Panc1 (cell line): ENCODE data around the gene CPEB1. TPM values are rescaled to one million over a fixed set of nuclear protein-coding genes. Genes with fewer than 3 reads are reported as not detected.

Experiments
- ATAC-seq: fragments of 200-7000 bp; cut with Tn5 transposase; 2 replicates; pipeline ENCODE4 v1.9.1; 2020; ENCODE audit warnings: mild to moderate bottlenecking, moderate library complexity
- BruUV-seq: library from RNA; stranded (reverse); fragments of 400-500 nt; replicated peaks from 2 replicates; lab custom pipeline; 2021; lab: Mats Ljungman, UMichigan
- CTCF ChIA-PET: fragments of 300-600 bp; sonication (Branson Sonifier 250); formaldehyde crosslinking; loops from one replicate; lab custom pipeline; 2022; ENCODE audit warnings: antibody characterized with exemption; lab: Charles Lee
- POLR2A ChIA-PET: fragments of 300-600 bp; sonication (Branson Sonifier 250); formaldehyde crosslinking; loops from one replicate; lab custom pipeline; 2022; ENCODE audit warnings: antibody characterized with exemption; lab: Charles Lee
- DNase-seq: peaks from one replicate; pipeline ENCODE4 v3.0.0-alpha.2; 2010; ENCODE audit warnings: low read depth, low spot score
- H3K27ac ChIP-seq: 2 replicates; pipeline ENCODE4 v1.5.1; 2011; ENCODE audit warnings: mild to moderate bottlenecking, low read length, inconsistent platforms
- H3K27me3 ChIP-seq: fragments of 200-500 bp; sonication (Bioruptor generic); 2 replicates; pipeline ENCODE4 v1.6.0; 2014; ENCODE audit warnings: low read length, inconsistent platforms; ENCODE audit not compliant: control insufficient read depth, insufficient read depth
- H3K36me3 ChIP-seq: fragments of 200-500 bp; sonication (Bioruptor generic); 2 replicates; pipeline ENCODE4 v1.5.1; 2014; ENCODE audit warnings: inconsistent platforms, mild to moderate bottlenecking, low read length, moderate library complexity; ENCODE audit not compliant: control insufficient read depth, insufficient read depth
- H3K4me1 ChIP-seq: 2 replicates; pipeline ENCODE4 v1.5.1; 2011; ENCODE audit warnings: inconsistent platforms, mild to moderate bottlenecking, low read length, moderate library complexity; ENCODE audit not compliant: control insufficient read depth, insufficient read depth
- H3K4me3 ChIP-seq, 2 experiments: 2 replicates each; pipeline ENCODE4 v1.5.1; 2011 to 2012; ENCODE audit warnings: low read depth in 2 of 2, low read length in 2 of 2, mild to moderate bottlenecking in 2 of 2, inconsistent platforms in 1 of 2, moderate library complexity in 1 of 2
- H3K9me3 ChIP-seq: fragments of 200-500 bp; sonication (Bioruptor generic); 2 replicates; pipeline ENCODE4 v1.5.1; 2014; ENCODE audit warnings: low read depth, mild to moderate bottlenecking, inconsistent platforms, low read length, moderate library complexity; ENCODE audit not compliant: control insufficient read depth, insufficient read depth
- POLR2AphosphoS5 ChIP-seq: IDR thresholded peaks from 2 replicates; pipeline ENCODE4 v1.6.1; 2012; ENCODE audit warnings: mild to moderate bottlenecking, low read depth, low read length, moderate library complexity
- SIN3A ChIP-seq: IDR thresholded peaks from 2 replicates; pipeline ENCODE4 v1.6.1; 2012; ENCODE audit warnings: low read depth, mild to moderate bottlenecking, low read length, moderate library complexity, borderline replicate concordance; ENCODE audit not compliant: insufficient read depth
- TCF7L2 ChIP-seq: IDR thresholded peaks from 2 replicates; pipeline ENCODE4 v1.6.1; 2011; ENCODE audit warnings: mild to moderate bottlenecking, low read depth, low read length, inconsistent platforms
- in situ Hi-C: cut with HindIII; loops from 2 replicates; pipeline ENCODE4 v1.10.0; 2016; ENCODE audit warnings: low sequenced_read_pairs, low pct_unique_long_range_greater_than_20kb
- intact Hi-C: fragments of 100-400 bp; cut with micrococcal nuclease; formaldehyde crosslinking; loops from one replicate; pipeline ENCODE4 v1.10.0; 2022; ENCODE audit not compliant: unreplicated experiment
- total RNA-seq: library from RNA; stranded (reverse); gene quantifications from one replicate; pipeline ENCODE4 v1.2.1, GENCODE V29; 2021; ENCODE audit not compliant: unreplicated experiment
- TF ChIP-seq, protein P1 (sequence below), 2 experiments: IDR thresholded peaks; 2 replicates each; pipeline ENCODE4 v1.6.1; 2011 to 2012; ENCODE audit warnings: low read depth in 2 of 2, control low read depth in 1 of 2, low read length in 1 of 2, mild to moderate bottlenecking in 1 of 2, moderate library complexity in 1 of 2; ENCODE audit not compliant: insufficient read depth in 1 of 2
- TF ChIP-seq, protein P2 (sequence below): fragments of 450-650 bp; IDR thresholded peaks from 2 replicates; pipeline ENCODE4 v1.5.1; 2017; ENCODE audit warnings: mild to moderate bottlenecking

Gene CPEB1
- total RNA-seq, 1 experiment from 2014 or later: 19.5 TPM

DNA sequence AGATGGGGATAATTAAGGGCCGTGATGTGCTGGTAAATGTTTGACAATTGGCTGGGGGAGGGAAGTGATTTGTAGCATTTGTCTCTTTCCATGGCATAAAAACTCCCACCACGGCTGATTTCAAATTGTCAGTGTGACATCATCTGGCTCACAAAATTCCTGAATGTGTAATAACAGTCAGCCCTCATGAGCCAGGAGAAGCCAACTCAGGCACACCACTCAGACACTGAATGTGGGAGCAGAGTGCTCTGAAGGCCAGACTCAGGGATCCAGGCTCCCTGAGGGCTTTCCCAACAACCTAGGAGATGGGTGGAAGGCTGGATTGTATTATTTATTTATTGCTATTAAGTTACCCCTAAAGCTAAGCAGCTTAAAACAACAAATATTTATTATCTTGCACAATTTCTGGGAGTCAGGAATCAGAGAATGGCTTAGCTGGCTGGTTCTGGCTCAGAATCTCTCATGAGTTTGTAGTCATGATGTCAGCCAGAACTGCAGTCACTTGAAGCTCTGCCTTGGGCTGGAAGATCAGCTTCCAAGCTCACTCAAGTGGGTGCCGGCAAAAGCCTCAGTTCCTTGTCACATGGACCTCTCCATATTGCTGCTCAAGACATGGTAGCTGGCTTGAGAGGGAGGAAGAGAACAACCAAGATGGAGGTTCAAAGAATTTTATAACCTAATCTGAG is 6.5 kb upstream of the CPEB1 start:
- Histone ChIP-seq H3K27me3 (no peaks in the 10 kb centered on the region), H3K27ac (no peak overlapping the region), H3K4me1 (no peaks in the 10 kb centered on the region), H3K36me3 (no peaks in the 10 kb centered on the region), H3K9me3 (no peaks in the 10 kb centered on the region), H3K4me3 (no peak overlapping the region)
- in situ Hi-C loops: no loop called here
- DNase-seq: no peak
- no TSS peak for BruUV-seq
- no peak for ATAC-seq
- intact Hi-C loops: no loop called here
- TF ChIP-seq TCF7L2: no peak
- TF ChIP-seq, protein P1, sequence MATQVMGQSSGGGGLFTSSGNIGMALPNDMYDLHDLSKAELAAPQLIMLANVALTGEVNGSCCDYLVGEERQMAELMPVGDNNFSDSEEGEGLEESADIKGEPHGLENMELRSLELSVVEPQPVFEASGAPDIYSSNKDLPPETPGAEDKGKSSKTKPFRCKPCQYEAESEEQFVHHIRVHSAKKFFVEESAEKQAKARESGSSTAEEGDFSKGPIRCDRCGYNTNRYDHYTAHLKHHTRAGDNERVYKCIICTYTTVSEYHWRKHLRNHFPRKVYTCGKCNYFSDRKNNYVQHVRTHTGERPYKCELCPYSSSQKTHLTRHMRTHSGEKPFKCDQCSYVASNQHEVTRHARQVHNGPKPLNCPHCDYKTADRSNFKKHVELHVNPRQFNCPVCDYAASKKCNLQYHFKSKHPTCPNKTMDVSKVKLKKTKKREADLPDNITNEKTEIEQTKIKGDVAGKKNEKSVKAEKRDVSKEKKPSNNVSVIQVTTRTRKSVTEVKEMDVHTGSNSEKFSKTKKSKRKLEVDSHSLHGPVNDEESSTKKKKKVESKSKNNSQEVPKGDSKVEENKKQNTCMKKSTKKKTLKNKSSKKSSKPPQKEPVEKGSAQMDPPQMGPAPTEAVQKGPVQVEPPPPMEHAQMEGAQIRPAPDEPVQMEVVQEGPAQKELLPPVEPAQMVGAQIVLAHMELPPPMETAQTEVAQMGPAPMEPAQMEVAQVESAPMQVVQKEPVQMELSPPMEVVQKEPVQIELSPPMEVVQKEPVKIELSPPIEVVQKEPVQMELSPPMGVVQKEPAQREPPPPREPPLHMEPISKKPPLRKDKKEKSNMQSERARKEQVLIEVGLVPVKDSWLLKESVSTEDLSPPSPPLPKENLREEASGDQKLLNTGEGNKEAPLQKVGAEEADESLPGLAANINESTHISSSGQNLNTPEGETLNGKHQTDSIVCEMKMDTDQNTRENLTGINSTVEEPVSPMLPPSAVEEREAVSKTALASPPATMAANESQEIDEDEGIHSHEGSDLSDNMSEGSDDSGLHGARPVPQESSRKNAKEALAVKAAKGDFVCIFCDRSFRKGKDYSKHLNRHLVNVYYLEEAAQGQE (IDR thresholded peaks at IDR 0.05; ENCODE audit: insufficient read depth in 1 of 2, low read depth in 2 of 2, low read length in 1 of 2): no peak
- TF ChIP-seq, protein P2, sequence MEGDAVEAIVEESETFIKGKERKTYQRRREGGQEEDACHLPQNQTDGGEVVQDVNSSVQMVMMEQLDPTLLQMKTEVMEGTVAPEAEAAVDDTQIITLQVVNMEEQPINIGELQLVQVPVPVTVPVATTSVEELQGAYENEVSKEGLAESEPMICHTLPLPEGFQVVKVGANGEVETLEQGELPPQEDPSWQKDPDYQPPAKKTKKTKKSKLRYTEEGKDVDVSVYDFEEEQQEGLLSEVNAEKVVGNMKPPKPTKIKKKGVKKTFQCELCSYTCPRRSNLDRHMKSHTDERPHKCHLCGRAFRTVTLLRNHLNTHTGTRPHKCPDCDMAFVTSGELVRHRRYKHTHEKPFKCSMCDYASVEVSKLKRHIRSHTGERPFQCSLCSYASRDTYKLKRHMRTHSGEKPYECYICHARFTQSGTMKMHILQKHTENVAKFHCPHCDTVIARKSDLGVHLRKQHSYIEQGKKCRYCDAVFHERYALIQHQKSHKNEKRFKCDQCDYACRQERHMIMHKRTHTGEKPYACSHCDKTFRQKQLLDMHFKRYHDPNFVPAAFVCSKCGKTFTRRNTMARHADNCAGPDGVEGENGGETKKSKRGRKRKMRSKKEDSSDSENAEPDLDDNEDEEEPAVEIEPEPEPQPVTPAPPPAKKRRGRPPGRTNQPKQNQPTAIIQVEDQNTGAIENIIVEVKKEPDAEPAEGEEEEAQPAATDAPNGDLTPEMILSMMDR: no peak
- TF ChIP-seq POLR2AphosphoS5: no peak
- TF ChIP-seq SIN3A: no peak
- POLR2A ChIA-PET: no interaction called here
- CTCF ChIA-PET: no interaction called here

DNA sequence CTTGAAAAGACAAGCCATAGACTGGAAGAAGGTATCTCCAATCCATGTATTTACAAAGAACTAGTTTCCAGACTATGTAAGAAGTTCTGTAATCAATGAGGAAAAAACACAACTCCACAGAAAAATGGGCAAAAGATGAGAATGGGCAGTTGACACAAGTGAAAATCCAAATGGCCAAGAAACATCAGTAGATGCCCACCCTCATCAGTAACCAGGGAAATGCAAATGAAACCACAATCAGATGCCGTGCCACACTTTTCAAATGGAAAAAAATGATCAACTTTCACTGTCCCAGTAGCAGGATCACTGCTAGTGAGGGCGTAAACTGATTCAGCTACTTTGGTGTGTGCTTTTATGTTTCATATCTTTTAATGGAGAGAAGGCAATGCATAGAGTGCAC is 4.5 kb upstream of the CPEB1 start:
- Histone ChIP-seq H3K27ac (no peak overlapping the region), H3K4me3 (no peak overlapping the region), H3K9me3 (no peaks in the 10 kb centered on the region), H3K4me1 (peaks cover 5% of the 10 kb centered on the region; the same call in 1 of the 2 replicates), H3K36me3 (no peaks in the 10 kb centered on the region), H3K27me3 (no peaks in the 10 kb centered on the region)
- in situ Hi-C loops: no loop called here
- ChIA-PET CTCF (no interaction called here), POLR2A (no interaction called here)
- ATAC-seq (no peak), DNase-seq (no peak)
- intact Hi-C loops: no loop called here
- TF ChIP-seq TCF7L2 (no peak), SIN3A (no peak), POLR2AphosphoS5 (no peak)
- TF ChIP-seq, protein P2: no peak
- TF ChIP-seq, protein P1 (IDR thresholded peaks at IDR 0.05; ENCODE audit: insufficient read depth in 1 of 2, low read depth in 2 of 2, low read length in 1 of 2): no peak
- no TSS peak for BruUV-seq
